ENCODE results near the gene RAB40C.

DNA sequence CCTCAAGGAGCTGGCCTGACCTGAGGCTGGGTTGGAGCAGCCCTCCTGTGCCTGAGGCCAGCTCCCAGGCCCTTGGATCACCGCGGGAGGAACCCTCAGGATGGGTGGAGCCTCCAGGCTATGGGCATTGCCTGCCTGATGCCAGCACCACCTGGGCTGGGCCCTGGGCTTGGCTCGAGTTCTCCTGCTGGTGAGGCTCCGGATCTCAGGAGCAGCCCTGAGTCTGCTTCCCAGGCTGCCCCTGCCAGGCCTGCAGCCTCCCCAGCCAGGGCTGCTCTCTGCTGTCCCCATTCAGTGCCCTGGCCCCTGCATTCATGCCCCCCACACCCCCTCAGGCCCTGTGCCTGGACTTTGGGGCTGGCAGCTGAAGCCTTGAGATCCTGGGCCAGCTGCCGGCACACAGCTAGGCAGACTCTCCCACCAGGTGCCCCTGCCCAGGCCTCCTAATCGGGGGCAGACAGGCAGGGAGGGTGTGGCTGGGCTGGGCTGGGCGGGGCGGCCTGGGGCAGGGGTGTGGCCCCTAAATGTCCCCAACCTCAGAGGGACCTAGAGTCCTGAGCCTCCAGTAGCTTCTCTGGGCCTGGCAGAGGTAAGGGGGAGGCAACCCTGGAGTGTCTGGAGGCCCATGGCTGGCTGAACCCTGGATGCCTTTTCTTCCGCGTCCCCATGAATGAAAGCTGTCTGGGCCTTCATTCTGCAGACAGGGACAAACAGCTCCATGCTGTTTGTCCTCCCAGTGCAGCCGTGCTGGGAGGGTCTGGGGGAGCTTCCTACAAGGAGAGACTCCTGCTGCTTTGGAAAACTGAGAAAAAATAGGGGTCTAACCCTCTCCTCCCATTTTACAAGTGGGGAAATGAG is 21.2 kb upstream of the RAB40C start:
- TF ChIP-seq, protein P1, sequence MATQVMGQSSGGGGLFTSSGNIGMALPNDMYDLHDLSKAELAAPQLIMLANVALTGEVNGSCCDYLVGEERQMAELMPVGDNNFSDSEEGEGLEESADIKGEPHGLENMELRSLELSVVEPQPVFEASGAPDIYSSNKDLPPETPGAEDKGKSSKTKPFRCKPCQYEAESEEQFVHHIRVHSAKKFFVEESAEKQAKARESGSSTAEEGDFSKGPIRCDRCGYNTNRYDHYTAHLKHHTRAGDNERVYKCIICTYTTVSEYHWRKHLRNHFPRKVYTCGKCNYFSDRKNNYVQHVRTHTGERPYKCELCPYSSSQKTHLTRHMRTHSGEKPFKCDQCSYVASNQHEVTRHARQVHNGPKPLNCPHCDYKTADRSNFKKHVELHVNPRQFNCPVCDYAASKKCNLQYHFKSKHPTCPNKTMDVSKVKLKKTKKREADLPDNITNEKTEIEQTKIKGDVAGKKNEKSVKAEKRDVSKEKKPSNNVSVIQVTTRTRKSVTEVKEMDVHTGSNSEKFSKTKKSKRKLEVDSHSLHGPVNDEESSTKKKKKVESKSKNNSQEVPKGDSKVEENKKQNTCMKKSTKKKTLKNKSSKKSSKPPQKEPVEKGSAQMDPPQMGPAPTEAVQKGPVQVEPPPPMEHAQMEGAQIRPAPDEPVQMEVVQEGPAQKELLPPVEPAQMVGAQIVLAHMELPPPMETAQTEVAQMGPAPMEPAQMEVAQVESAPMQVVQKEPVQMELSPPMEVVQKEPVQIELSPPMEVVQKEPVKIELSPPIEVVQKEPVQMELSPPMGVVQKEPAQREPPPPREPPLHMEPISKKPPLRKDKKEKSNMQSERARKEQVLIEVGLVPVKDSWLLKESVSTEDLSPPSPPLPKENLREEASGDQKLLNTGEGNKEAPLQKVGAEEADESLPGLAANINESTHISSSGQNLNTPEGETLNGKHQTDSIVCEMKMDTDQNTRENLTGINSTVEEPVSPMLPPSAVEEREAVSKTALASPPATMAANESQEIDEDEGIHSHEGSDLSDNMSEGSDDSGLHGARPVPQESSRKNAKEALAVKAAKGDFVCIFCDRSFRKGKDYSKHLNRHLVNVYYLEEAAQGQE (IDR thresholded peaks at IDR 0.05; ENCODE audit: insufficient read depth in 1 of 2, low read depth in 2 of 2, low read length in 2 of 2), result no peak
- no peak for TF ChIP-seq SIN3A (IDR thresholded peaks at IDR 0.05; ENCODE audit: borderline replicate concordance, insufficient read depth, low read length)
- no peak for TF ChIP-seq POLR2AphosphoS5 (IDR thresholded peaks at IDR 0.05; ENCODE audit: low read depth, low read length)
- TF ChIP-seq TAF1 (IDR thresholded peaks at IDR 0.05; ENCODE audit: borderline replicate concordance, insufficient read depth, low read length), result no peak
